PC-9 (cell line): ENCODE data around the gene SRRM5.

Experiments
- CTCF ChIP-seq: fragments of 200-600 bp; sonication (generic); conservative IDR thresholded peaks from 2 replicates; pipeline ENCODE4 v1.6.1; 2017; ENCODE audit warnings: mixed run types, antibody characterized with exemption, mild to moderate bottlenecking, moderate library complexity
- EZH2 ChIP-seq: fragments of 200-600 bp; sonication (generic); IDR thresholded peaks from 2 replicates; pipeline ENCODE4 v1.8.0; 2017; ENCODE audit warnings: antibody characterized with exemption, low read depth

DNA sequence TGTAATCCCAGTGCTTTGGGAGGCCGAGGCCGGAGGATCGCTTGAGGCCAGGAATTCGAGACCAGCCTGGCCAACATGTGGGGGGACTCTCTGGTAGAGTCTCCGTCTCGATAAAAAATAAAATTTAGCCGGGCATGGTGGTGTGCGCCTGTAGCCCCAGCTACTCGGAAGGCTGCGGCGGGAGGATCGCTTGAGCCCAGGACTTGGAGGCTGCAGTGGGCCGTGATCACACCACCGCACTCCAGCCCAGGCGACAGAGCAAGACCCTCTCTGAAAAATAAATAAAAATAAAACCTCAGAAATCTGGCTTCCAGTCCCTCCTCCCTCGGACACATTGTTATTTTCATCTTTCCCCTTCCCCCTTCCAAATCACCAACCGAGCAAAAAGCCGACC is 16.3 kb upstream of the SRRM5 start:
- TF ChIP-seq CTCF (no peak), EZH2 (no peak)
